NCI-H446 (cell line): Measurements from ENCODE around the gene GDF15.

Source experiments
- DNase-seq, 2 experiments: peaks; one replicate each; lab custom pipeline; 2025; lab: John Stamatoyannopoulos, UW

GDF15 gene

DNA sequence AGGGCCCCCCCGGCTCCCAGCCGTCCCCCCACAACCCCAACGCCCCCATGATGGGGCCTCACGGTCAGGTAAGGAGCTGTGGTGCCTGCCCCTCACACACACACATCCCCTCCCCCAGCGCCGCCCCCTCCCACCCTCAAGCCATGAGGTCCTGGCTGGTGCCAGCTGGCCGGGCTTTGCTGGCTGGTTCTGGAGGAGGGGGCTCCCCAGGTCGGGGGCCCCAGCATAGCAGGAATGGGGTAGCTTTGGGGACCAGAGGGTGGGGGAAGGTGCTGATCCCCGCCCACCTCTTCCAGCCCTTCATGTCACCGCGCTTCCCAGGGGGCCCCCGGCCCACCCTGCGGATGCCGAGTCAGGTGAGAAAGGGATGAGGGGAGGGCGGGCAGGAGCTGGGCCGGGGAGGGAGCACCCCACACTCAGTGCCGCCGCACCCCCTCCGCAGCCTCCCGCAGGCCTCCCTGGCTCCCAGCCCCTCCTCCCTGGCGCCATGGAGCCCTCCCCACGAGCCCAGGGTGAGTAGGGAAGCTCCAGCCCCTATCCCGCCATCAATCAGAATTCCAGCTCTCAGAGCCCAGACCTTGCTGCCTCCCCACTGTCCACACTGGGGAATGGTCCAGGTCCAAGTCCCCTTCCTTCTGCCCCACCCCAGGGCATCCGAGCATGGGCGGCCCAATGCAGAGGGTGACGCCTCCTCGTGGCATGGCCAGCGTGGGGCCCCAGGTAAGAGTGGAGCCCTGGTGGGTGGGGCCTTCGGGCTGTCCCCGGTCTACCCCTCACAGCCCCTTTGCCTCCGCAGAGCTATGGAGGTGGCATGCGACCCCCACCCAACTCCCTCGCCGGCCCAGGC is 45.6 kb downstream of the GDF15 start:
- no peak for DNase-seq

DNA sequence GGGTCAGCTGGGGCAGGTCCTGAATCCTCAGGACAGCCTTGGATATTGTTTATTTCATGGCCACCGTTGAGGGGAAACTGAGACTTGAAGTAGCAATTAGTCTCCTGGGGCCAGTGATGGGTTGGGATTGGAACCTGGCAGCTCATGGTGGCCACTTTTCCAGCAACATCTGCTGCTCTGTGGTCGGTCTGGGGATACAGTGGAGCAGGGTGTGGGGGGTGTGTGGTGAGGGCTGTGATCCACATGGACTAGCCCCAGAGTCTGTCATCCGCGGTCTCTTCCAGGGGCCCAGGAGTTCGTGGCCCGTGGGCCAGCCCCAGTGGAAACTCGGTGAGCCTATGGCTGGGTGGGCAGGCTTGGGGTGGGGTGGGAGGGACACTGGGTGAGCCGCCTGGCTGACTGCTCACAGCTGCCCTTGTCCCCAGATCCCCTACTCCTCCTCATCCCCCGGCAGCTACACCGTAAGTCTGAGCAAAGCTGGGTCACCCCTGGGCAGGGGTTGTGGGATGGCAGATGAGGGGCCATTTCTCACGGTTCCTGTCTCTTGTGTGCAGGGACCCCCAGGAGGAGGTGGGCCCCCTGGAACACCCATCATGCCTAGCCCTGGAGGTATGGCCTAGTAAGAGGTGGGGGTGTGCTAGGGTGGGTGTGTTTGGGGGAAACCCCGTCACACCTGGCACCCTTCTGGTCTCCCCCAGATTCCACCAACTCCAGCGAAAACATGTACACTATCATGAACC is 46.5 kb downstream of the GDF15 start:
- DNase-seq: no peak

DNA sequence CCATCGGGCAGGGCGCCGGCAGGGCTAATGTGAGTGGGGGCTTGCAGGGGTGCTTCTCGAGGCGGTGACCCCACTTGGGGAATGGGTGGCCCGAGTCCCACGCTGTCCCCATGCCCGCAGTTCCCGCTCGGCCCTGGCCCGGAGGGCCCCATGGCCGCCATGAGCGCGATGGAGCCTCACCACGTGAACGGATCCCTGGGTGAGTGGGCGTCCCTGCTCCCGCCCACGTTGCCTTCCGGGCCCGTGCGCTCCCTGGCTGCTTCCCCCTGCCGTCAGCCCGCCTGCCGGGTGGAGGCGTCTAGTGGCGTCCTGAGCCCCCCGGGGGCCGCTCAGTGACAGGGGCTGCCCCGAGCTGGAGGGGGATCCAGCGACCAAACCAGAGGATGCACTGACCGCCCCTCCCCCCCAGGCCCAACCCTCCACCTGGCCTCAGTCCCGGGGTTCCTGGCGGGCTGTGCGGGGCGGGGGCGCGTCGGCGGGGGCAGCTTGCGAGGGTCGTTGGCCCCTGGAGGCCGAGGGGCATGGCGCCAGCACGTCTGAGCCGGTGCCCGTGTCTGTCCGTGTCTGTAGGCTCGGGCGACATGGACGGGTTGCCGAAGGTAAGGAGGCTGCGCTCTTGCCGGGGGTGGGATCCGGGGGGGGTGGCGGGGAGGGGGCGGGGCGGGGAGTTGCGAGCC is 47.2 kb downstream of the GDF15 start:
- no peak for DNase-seq

DNA sequence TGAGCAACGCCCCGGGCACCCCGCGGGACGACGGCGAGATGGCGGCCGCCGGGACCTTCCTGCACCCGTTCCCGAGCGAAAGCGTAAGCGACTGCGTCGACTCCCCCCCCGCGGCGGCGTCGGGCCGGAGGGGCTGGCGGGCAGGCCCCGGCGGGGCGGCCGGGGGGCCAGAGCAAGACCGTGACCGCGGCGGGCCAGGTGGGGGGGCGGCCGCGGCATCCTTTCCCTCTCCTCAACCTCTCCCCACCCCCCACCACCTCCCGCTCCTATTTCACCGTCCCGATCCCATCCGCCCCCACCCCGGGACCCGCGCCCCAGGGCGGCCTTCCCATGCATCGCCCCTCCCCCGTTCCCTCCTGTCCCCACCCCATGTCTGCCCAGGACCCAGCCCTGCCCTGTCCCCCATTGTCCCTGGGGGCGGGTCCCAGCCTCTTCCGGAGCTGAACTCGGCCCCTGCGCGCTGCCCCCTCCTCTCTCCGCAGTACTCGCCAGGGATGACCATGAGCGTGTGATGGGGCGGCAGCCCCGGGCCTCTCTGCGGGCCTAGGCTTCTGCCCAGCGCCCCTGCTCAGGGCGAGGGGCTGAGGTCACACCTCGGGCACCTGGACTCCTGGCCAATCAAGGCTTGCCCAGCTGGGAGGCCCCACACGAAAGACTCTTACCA is 47.9 kb downstream of the GDF15 start:
- no peak for DNase-seq

DNA sequence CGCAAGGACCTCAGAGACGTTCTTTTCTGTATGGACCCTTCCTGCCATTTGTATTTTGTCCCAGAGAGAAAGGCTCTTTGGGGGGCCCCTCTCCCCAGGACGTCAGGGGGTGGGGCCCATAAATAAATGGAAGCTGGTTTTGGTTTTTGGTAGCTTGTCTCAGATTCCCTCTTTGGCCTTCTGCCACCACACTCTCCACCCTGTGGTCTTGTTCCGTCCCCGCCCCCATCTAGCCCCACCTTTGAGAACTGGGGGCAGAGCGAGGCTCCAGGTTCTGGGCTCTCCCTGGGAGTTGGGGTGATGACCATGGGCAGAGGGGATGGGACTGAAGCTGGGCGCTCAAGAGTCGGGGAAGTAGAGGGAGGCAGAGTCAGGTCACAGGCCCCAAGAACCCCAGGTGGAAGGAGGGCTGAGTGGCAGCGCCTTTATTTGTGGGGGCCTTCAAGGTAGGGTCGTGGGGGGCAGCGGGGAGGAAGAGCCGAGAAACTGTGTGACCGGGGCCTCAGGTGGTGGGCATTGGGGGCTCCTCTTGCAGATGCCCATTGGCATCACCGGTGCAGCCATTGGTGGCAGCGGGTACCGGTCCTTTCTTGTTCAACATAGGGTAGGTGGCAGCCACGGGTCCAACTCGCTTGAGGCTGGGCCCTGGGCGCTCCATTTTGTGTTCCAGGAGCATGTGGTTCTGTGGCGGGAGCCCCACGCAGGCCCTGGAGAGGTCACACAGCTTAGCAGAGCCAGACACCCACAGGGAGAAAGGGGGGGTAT is 48.6 kb downstream of the GDF15 start:
- DNase-seq: no peak

DNA sequence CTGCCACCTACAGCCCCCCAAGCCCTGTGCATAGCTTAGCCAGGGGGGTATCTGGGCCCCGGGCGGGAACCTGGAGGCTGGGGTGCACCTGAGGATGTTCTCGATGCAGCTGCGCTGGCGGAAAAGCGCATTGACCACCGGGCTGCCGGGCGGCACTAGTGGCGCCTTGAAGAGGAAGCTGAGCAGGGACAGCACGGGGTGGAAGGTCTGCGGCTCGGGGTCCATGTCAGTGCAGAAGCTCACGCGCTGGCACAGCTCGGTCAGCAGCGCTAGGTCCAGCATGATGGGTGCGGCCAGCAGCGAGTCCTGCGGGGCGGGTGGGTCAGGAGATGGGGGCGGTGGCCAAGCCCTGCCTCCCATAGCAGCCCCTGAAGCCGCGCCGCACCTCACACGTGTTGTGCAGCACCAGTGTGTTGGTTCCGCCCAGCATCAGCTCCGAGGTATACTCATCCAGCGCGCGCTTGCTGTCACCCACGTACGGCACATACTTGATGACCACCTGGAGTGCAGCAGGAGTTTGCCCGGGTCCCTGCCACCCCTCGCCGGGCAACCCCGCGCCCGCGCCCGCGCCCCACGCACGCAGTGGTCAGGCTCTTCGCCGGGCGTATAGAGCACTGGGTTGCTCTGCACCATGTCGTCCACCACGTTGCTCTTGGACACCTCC is 49.4 kb downstream of the GDF15 start:
- DNase-seq: no peak

DNA sequence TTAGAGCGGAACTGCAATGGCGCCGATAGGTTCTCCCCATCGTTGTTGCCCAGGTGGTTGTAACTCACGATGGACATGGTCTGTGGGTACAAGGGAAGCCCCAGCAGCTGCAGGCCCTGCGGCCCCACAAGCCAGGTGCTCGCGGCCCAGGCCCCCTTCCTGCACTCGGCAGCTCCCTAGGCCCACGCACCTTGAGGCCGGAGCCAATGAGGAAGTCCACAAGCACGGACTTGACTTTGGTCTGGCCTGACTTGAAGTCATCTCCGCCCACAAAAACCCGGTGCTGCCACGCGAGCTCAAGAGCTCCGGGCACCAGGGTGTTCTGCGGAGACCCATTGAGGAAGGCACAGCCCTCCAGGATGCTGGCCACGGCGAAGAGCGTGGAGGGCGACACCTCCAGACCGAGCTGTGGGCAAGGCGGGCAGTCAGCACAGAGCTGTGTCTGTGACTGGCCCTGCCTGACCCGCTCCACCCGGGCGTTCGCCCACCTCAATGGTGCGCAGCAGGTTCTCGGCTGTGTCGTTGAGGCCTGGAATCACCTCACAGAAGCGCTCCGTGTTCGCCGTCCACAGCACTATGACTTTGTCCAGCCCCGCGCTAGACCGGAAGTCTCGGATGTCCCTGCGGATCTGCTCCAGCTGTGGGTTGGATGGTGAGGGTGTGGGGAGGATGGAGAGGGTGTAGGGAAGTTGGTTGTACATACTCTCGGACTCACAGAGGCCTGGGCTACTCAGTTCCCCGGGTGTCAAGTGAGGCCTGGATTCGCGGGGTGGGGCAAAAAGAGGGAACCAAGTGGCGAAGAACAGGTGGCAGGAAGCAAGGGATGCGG is 50.1 kb downstream of the GDF15 start:
- no peak for DNase-seq

DNA sequence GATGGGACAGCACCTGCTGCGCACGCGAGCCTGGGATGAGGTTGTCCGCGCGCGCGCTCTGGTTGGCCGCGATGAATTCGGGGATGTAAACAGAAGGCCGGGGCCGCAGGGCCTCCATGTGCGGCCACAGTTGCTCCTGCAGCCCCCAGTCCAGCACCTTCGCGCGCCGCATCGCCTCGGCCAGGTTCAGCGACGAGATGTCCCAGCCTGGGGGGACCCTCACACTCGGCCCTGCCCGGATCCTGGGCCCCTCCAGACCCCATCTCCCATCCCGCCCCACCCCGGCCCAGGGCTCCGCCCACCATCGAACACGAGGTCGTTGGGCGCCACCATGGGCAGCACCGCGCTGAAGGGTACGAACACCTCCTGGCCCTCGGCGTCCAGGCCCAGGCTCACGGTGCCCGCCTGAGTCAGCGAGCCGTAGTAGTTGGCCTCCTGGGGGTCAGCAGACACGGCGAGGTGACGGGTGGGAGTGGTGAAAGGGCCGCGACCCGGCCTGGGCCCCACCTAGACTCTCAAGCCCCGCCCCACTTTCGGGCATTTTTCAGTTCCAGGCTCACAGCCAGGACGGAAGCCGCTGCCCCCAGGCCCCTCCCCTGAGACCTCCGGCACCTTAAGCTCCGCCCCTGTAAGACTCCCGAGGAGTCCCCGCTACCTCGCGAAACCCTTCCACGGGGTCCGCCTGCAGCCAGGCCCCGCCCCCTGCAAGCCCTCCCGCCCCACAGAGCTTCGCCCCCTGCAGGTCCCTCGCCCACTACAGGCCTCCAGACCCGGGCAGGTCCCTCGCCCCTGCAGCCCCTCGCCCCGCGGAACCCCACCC is 50.9 kb downstream of the GDF15 start:
- peak; percentile 28 to 56 for DNase-seq

DNA sequence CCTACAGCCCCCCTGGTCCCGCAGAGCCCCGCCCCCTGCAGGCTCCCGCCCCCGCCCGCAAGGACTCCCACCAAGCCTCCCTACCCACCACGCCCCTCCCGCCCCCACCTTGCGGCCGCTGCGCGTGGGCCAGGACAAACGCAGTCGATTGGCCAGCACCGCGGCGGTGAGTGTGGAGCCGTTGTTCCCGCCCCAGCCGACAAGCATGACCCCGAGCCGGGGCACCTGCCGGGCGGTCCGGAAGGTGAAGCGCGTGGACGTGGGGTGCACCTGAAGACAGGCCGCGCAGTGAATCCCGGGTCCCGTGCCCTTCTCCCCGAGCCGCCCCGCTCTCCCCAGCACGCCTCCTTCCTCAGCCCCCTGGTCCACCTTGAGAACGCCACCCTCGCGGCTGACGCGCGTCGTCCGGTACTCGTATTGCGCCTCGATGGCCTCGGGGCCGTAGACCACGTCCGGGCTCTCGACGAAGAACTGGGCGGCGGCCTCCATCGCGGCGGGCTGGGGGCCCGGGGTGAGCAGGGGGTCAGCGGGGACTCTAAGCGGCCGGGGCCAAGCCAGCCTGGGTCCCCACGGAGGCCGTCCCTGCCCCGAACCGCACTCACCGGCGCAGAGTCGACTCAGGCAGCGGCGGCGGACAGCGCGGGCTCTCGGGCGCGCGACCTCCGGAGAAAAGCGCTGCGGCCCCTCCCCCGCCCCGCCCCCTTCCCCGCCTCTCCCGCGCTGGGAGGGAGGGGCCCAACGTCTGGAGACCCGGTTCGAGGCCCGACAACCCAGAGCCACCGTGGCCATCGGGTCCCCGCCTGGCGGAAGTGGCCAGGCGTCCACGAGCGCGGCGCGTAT is 51.8 kb downstream of the GDF15 start, which contains the start of gene ISYNA1:
TSS of gene ISYNA1 (minus strand) at position 643 of the 840 bp plus-strand sequence. CDS start at position 489, 154 bp downstream.
- no peak for DNase-seq

DNA sequence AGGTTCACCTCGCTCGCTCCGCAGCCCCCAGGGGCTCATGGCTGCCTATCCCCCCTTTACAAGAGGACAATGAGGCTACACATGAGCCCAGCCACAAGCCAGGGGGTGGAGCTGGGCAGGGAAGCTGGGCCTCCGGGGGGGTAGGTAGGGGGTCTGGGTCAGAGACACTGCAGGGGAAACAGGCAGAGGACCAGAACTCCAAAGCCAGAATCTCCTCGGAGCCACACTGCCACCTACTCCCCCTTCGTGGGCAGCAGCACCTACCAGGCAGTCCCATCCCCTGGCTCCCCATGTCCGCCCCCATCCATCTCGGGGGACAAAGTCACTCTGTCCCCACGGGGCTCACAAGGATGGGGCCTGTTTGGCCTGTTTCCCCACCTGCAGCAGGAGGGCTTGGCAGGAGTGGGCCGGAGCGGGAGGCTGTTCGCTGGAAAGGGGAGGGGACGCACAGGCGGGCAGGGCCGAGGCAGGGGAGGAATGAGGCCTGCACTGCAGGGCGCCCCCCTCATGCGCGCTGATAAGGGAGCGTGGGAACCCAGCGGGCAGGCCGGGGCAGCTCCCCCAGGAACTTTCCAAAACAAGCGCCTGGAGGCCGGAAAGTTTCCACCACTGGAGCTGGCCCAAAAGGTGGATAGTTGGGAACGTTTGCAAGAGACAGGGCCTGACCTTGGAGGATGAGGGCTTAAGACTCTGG is 52.5 kb downstream of the GDF15 start:
- DNase-seq: no peak
